ENCODE data around the gene REEP6. TPM values are rescaled to one million over a fixed set of nuclear protein-coding genes. Genes with fewer than 3 reads are reported as not detected.

REEP6 gene
- total and polyA plus RNA-seq, 2 of the 8 experiments (the other 6 are each of a cell fraction or from before 2014, with no cell fraction given): 12.6 to 20.7 TPM

DNA sequence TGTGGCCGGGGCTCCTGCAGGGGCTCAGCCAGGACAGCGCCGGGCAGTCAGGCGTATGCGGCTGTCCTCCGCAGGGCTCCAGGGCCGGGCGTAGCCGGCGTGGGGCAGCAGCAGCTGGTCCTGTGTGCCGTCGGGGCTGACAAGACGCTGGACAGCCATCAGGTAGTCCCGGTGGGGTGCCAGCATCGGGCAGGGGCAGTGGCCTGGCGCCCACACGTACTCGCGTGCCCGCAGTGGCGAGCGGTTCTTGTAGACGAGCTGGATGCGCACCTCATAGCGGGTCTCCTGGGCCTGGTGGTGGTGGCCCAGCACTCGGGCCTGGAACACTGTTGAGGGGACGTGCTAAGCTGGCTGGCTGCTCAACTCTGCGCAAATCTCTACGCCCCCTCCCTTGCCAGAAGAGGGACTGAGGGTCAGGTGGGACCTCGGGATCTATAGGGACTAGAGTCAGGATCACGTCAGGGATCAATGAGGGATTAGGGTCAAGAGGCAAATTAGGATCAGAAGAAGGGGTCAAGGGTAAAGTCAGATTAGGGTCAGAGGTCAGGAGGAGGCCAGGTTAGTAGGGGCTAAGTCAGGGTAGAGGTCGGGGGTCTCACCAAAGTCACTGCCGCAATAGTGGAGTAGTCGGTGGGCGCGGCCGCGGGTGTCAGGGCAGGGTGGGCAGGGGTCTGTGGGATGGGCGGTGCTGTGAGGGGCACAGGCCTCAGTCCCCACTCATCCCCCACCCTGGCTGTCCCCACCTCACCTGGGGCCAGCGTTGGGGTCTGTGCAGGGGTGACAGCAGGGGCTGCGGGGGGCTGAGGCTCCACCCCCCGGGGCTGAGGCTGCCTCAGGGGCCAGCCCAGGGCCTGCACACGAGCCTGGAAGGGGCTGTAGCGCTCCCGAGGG lies 15.3 kb downstream of the REEP6 start:
- Histone ChIP-seq H2BK120ac (replicated peaks; ENCODE audit: low read depth, low read length) (no peak overlapping the region), H3K4me1 (replicated peaks in 1 of 4; ENCODE audit: control insufficient read depth in 3 of 4, insufficient read depth in 4 of 4, low read length in 3 of 4) (peaks cover 0 to 11% (median 7%) of the 10 kb centered on the region in 4 experiments; a peak in 5 of 7 replicates), H2AK5ac (ENCODE audit: low read depth, low read length) (no peak overlapping the region), H4K8ac (ENCODE audit: extremely low read depth, insufficient read depth, low read length) (no peak overlapping the region), H3K79me2 (ENCODE audit: control insufficient read depth in 1 of 2, insufficient read depth in 2 of 2, low read length in 2 of 2) (no peaks in the 10 kb centered on the region), H2BK5ac (ENCODE audit: low read depth, low read length) (no peak overlapping the region), H4K5ac (ENCODE audit: insufficient read length, low read depth, low read length) (no peak overlapping the region), H3K27me3 (replicated peaks in 1 of 4; ENCODE audit: control insufficient read depth in 3 of 4, extremely low read depth in 1 of 4, insufficient read depth in 3 of 4, low read length in 3 of 4) (peaks cover 0 to 19% (median 15%) of the 10 kb centered on the region in 4 experiments; a peak in 5 of 7 replicates), H4K91ac (replicated peaks; ENCODE audit: insufficient read length, low read length) (no peak overlapping the region), H2BK12ac (ENCODE audit: low read depth, low read length) (no peak overlapping the region), H3K4me2 (ENCODE audit: insufficient read depth in 1 of 2, low read depth in 2 of 2, low read length in 2 of 2) (no peak overlapping the region), H3K79me1 (ENCODE audit: low read depth, low read length) (no peaks in the 10 kb centered on the region), H3K14ac (ENCODE audit: insufficient read length) (no peak overlapping the region), H3K4me3 (ENCODE audit: extremely low read depth in 1 of 4, insufficient read depth in 2 of 4, low read depth in 3 of 4, low read length in 4 of 4) (no peak overlapping the region), H3K36me3 (ENCODE audit: control insufficient read depth in 2 of 4, insufficient read depth in 4 of 4, low read length in 3 of 4) (no peaks in the 10 kb centered on the region), H3K56ac (replicated peaks; ENCODE audit: insufficient read length, low read depth, low read length) (no peak overlapping the region), H4K20me1 (replicated peaks in 1 of 2; ENCODE audit: control insufficient read depth in 1 of 2, insufficient read depth in 2 of 2, low read length in 2 of 2) (no peaks in the 10 kb centered on the region), H3K9me3 (ENCODE audit: insufficient read depth in 2 of 2, low read depth in 1 of 2, low read length in 1 of 2) (no peaks in the 10 kb centered on the region), H2AFZ (ENCODE audit: low read length) (no peak overlapping the region), H3K9ac (replicated peaks in 1 of 4; ENCODE audit: extremely low read depth in 1 of 4, low read depth in 3 of 4, low read length in 3 of 4) (no peak overlapping the region), H2BK15ac (ENCODE audit: low read length) (0 out of 2 replicates have a peak overlapping the region, but pooled peaks have one; percentile 29), H3K23me2 (ENCODE audit: low read depth, low read length) (peaks cover 10% of the 10 kb centered on the region; the same call in 1 of the 2 replicates), H3K23ac (ENCODE audit: insufficient read length) (no peak overlapping the region), H3K18ac (ENCODE audit: extremely low read depth, low read length) (no peak overlapping the region), H3K27ac (ENCODE audit: low read depth, low read length) (no peak overlapping the region), H2BK20ac (ENCODE audit: low read length) (no peak overlapping the region), H3K4ac (replicated peaks; ENCODE audit: insufficient read length, low read depth, low read length) (no peak overlapping the region)
- CTCF ChIA-PET (ENCODE audit: partially characterized antibody): interaction anchor here (0.5 to 1.3 kb wide), 3 partner anchors 45 to 262 kb away, joined by 3 to 4 read pairs (median 3); no protein-coding TSS in a partner anchor
- 92% methylated on average over 36 of the region's 45 CpGs; no CpG with 5 or more reads in 1 of the 2 experiments for WGBS, 2 experiments (ENCODE audit: extremely low coverage in 1 of 2, insufficient coverage in 1 of 2, insufficient read length in 1 of 2, insufficient replicate concordance in 2 of 2, low coverage in 1 of 2, low lambda C conversion rate in 2 of 2, missing lambda C conversion rate in 1 of 2)
- FAIRE-seq (no peak), DNase-seq (ENCODE audit: low read depth in 1 of 2, low spot score in 2 of 2) (no peak)
- POLR2A ChIA-PET (ENCODE audit: partially characterized antibody): no interaction called here
- no peak for TF ChIP-seq CREB1 (IDR thresholded peaks at IDR 0.05)

Data from H1 (cell line).